PFSK-1 (cell line): ENCODE measurements around the gene IL12RB1.

Source experiments
- FOXP2 ChIP-seq: optimal IDR thresholded peaks from 2 replicates; pipeline ENCODE3; 2011; ENCODE audit warnings: borderline replicate concordance, control low read depth, inconsistent platforms; ENCODE audit not compliant: insufficient read depth; ENCODE audit errors: extremely low read length, extremely low read depth
- POLR2AphosphoS5 ChIP-seq: IDR thresholded peaks from 2 replicates; pipeline ENCODE4 v1.6.1; 2012; ENCODE audit warnings: low read depth, mild to moderate bottlenecking, control low read depth, low read length, moderate library complexity
- SIN3A ChIP-seq: IDR thresholded peaks from 2 replicates; pipeline ENCODE4 v1.6.1; 2012; ENCODE audit warnings: mild to moderate bottlenecking, low read length, moderate library complexity, borderline replicate concordance; ENCODE audit not compliant: insufficient read depth
- TAF1 ChIP-seq: IDR thresholded peaks from 2 replicates; pipeline ENCODE4 v1.6.1; 2012; ENCODE audit warnings: low read length, control low read depth, borderline replicate concordance; ENCODE audit not compliant: insufficient read depth
- TF ChIP-seq, protein P1 (sequence below), 2 experiments: IDR thresholded peaks; 2 replicates each; pipeline versions ENCODE4 v1.6.1 to v1.8.0; 2011 to 2012; ENCODE audit warnings: low read depth in 2 of 2, low read length in 2 of 2, control low read depth in 1 of 2, inconsistent platforms in 1 of 2, mild to moderate bottlenecking in 1 of 2, moderate library complexity in 1 of 2; ENCODE audit not compliant: insufficient read depth in 1 of 2

Gene IL12RB1

DNA sequence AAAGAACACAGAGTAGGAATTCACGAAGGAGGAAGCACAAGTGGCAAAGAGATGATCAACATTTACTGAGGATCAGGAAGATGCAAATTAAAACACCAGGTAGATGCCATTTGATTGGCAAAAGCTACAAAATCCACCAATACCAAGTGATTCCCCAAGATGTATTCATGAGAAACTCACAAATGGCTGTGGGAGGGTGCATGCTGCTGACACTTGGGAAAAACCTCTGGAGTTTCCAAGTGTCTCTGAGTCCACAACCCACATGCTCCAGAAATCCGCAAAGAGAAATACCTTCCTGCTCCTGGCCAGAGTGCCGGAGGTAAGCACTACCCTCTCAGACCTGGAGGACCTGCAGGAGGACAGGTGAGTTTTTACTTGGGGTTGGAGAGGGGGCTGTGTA, 43.1 kb downstream of the IL12RB1 start:
- TF ChIP-seq SIN3A (no peak), POLR2AphosphoS5 (no peak), TAF1 (no peak), FOXP2 (no peak)
- TF ChIP-seq, protein P1, sequence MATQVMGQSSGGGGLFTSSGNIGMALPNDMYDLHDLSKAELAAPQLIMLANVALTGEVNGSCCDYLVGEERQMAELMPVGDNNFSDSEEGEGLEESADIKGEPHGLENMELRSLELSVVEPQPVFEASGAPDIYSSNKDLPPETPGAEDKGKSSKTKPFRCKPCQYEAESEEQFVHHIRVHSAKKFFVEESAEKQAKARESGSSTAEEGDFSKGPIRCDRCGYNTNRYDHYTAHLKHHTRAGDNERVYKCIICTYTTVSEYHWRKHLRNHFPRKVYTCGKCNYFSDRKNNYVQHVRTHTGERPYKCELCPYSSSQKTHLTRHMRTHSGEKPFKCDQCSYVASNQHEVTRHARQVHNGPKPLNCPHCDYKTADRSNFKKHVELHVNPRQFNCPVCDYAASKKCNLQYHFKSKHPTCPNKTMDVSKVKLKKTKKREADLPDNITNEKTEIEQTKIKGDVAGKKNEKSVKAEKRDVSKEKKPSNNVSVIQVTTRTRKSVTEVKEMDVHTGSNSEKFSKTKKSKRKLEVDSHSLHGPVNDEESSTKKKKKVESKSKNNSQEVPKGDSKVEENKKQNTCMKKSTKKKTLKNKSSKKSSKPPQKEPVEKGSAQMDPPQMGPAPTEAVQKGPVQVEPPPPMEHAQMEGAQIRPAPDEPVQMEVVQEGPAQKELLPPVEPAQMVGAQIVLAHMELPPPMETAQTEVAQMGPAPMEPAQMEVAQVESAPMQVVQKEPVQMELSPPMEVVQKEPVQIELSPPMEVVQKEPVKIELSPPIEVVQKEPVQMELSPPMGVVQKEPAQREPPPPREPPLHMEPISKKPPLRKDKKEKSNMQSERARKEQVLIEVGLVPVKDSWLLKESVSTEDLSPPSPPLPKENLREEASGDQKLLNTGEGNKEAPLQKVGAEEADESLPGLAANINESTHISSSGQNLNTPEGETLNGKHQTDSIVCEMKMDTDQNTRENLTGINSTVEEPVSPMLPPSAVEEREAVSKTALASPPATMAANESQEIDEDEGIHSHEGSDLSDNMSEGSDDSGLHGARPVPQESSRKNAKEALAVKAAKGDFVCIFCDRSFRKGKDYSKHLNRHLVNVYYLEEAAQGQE (IDR thresholded peaks at IDR 0.05; ENCODE audit: insufficient read depth in 1 of 2, low read depth in 2 of 2, low read length in 2 of 2), result no peak

DNA sequence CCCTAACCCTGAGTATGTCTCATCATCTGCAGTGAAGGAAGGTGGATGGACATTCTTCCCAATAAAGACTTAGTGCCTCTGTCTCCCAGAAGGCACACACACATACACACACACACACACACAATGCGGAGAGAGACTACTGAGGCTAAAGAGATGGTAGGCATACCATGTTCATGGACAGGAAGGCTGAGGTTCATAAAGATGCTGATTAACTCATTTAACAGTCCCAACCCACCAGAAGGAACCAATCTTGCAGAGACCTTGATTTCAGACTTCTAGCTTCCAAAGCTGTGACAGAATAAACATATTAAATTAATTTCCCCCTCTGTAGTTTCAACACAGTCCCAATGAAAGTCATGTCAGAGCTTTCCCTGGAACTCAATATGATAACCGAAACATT, 45.7 kb downstream of the IL12RB1 start:
- no peak for TF ChIP-seq SIN3A
- no peak for TF ChIP-seq POLR2AphosphoS5

DNA sequence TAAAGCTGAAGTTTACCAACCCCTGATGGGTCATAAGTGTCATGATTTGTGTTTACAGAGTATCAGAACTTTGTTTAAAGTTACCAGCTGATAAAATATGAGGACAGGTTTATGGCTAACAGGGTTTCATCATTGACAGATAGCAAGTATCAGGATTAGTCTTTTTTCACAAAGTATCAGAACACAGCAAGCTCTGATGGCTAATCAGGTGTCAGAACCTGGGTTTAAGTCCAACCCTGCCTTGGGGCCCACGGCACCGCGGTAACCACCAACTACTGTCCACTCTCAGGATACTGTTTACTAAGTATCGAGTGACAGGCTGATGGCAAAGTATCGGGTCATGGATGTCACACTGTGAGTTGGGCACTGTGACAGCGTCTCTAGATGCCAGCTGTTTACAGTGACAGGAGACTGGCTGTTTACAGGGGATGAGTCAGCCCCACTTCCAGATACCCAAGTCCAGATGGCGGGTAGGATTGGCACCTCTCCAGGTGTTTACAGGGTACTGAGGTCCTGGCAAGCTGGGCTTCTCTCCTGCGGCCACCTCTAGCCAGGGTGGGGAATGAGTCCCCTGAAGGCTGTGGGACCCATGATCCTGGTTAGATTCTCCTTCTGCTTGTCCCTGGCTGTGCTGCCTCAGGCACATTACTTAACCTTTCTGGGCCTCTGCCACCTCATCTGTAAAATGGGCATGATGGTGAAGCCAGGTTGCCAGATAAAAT, 57.0 kb downstream of the IL12RB1 start:
- TF ChIP-seq, protein P1 (IDR thresholded peaks at IDR 0.05; ENCODE audit: insufficient read depth in 1 of 2, low read depth in 2 of 2, low read length in 2 of 2), result no peak
- TF ChIP-seq FOXP2, result peak; percentile 98
- no peak for TF ChIP-seq TAF1
- TF ChIP-seq SIN3A, result no peak
- no peak for TF ChIP-seq POLR2AphosphoS5

DNA sequence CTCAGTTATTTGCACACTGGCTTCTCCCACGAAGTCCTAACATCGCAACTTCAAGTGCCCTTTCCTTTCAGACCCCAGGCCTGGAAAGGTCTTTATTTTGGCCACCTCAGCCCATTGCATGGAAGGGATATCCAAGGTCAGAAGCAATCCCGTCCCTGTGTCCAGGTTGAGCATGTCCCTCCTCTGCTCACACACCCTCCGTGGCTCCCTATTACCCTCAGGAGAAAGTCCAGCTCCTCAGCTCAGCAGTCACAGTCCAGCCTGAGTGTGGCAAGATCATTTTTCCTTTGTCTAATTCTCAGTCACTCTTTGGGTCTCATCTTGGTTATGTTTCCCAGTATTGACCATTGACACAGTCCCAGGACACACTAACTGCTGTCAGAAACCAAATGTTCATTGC, 59.6 kb downstream of the IL12RB1 start:
- TF ChIP-seq, protein P1 (IDR thresholded peaks at IDR 0.05; ENCODE audit: insufficient read depth in 1 of 2, low read depth in 2 of 2, low read length in 2 of 2), result no peak
- TF ChIP-seq FOXP2 (no peak), SIN3A (no peak), POLR2AphosphoS5 (no peak), TAF1 (no peak)

DNA sequence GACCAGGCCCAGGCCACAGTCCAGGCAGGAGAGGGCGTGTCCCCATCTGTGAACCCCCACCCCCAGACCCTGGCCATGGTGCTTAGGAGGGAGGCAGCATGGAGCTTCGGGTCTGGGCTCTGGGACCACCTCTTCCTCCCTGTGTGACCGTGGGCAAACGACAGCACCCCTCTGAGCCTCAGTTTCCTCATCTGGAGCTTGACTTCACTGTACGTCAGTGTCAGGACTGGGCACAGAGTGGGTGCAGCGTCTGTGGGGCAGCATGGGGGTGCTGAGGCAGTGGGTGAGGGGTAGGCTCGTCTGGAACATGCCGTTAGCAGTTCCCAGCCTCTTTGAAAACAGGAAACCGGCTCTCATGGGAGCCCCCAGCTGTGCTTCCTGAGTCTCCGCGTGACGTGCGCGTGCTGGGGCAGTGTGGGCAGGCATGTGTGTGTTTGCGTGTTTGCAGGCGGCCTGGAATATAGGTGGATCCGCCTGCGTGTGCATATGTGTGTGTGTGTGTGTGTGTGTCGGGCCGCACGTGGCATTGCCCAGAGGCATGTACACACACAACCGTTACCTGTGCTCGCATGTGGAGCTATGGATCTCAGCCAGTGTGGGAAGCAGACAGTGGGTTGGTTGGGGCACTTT, 63.0 kb downstream of the IL12RB1 start:
- no peak for TF ChIP-seq FOXP2
- TF ChIP-seq TAF1, result no peak
- no peak for TF ChIP-seq POLR2AphosphoS5
- no peak for TF ChIP-seq SIN3A
- TF ChIP-seq, protein P1 (IDR thresholded peaks at IDR 0.05; ENCODE audit: insufficient read depth in 1 of 2, low read depth in 2 of 2, low read length in 2 of 2), result no peak
